Measurements from ENCODE around the gene TEP1. TPM values are rescaled to one million over a fixed set of nuclear protein-coding genes. Genes with fewer than 3 reads are reported as not detected.

Gene TEP1
- polyA plus RNA-seq, 3 donors = 2.3 to 78.9 (median 7.1) TPM

- Histone ChIP-seq H3K9ac (ENCODE audit: insufficient read depth, low read length, poor library complexity, severe bottlenecking) (no peak overlapping the region), H3K79me2 (ENCODE audit: insufficient read depth, low read length) (no peaks in the 10 kb centered on the region), H4K20me1 (ENCODE audit: insufficient read depth, low read length) (no peaks in the 10 kb centered on the region), H3K4me3 (replicated peaks in 1 of 3; ENCODE audit: low read depth in 2 of 3, low read length in 3 of 3) (no peak overlapping the region), H3K4me1 (ENCODE audit: control insufficient read depth in 1 of 2, insufficient read depth in 2 of 2, low read length in 2 of 2) (peaks cover 9 to 17% of the 10 kb centered on the region in 2 donors), H3K9me3 (replicated peaks in 1 of 2; ENCODE audit: control insufficient read depth in 1 of 2, insufficient read depth in 1 of 2, low read length in 2 of 2) (no peaks in the 10 kb centered on the region), H3K36me3 (replicated peaks in 1 of 2; ENCODE audit: control insufficient read depth in 1 of 2, insufficient read depth in 2 of 2, low read length in 2 of 2) (peaks cover 38 to 74% of the 10 kb centered on the region in 2 donors), H3K27ac (ENCODE audit: low read depth in 1 of 2, low read length in 2 of 2) (peak overlapping the region in 1 of 2 donors; percentile 16), H3K27me3 (ENCODE audit: control insufficient read depth in 2 of 2, insufficient read depth in 2 of 2, low read length in 2 of 2) (no peaks in the 10 kb centered on the region), H2AFZ (ENCODE audit: insufficient read depth, low read depth, low read length, poor library complexity, severe bottlenecking) (no peak overlapping the region), H3K4me2 (replicated peaks; ENCODE audit: extremely low read depth, low read length, poor library complexity, severe bottlenecking) (no peak overlapping the region)
- intact Hi-C loops (cut with micrococcal nuclease) = no loop called here
- Mint-ChIP-seq H3K9me3 (peaks cover 0 to 2% (median 0%) of the 10 kb centered on the region in 7 donors), H3K27ac (no peak overlapping the region), H3K27me3 (ENCODE audit: low read depth in 3 of 3) (no peaks in the 10 kb centered on the region), H3K36me3 (peaks cover 51 to 75% of the 10 kb centered on the region in 2 donors), H3K4me3 (no peak overlapping the region), H3K4me1 (peaks cover 17% of the 10 kb centered on the region)
- no peak for DNase-seq
- no CpG with 5 or more reads among the region's 3 CpGs for WGBS (ENCODE audit: insufficient coverage)
- no peak for TF ChIP-seq CTCF (IDR thresholded peaks at IDR 0.05)
These were observed 56.9 kb downstream of the TEP1 start for GRCh38 chr14:20356422-20356821.

- H3K9ac ChIP-seq (ENCODE audit: insufficient read depth, low read length, poor library complexity, severe bottlenecking) = no peak overlapping the region
- H2AFZ ChIP-seq (ENCODE audit: insufficient read depth, low read depth, low read length, poor library complexity, severe bottlenecking) = no peak overlapping the region
- no peak overlapping the region for H3K4me2 ChIP-seq (replicated peaks; ENCODE audit: extremely low read depth, low read length, poor library complexity, severe bottlenecking)
- peaks cover 0 to 3% (median 0%) of the 10 kb centered on the region in 3 donors for H3K27me3 Mint-ChIP-seq (ENCODE audit: low read depth in 3 of 3)
- no peak overlapping the region for H3K4me3 ChIP-seq (replicated peaks in 1 of 3; ENCODE audit: low read depth in 2 of 3, low read length in 3 of 3)
- H3K4me1 ChIP-seq (ENCODE audit: control insufficient read depth in 1 of 2, insufficient read depth in 2 of 2, low read length in 2 of 2) = no peaks in the 10 kb centered on the region
- intact Hi-C loops (cut with micrococcal nuclease) = no loop called here
- peaks cover 32 to 74% of the 10 kb centered on the region in 2 donors for H3K36me3 ChIP-seq (replicated peaks in 1 of 2; ENCODE audit: control insufficient read depth in 1 of 2, insufficient read depth in 2 of 2, low read length in 2 of 2)
- no peaks in the 10 kb centered on the region for H3K9me3 ChIP-seq (replicated peaks in 1 of 2; ENCODE audit: control insufficient read depth in 1 of 2, insufficient read depth in 1 of 2, low read length in 2 of 2)
- no peaks in the 10 kb centered on the region for H3K9me3 Mint-ChIP-seq
- no peaks in the 10 kb centered on the region for H3K79me2 ChIP-seq (ENCODE audit: insufficient read depth, low read length)
- no peak for TF ChIP-seq CTCF (IDR thresholded peaks at IDR 0.05)
- H3K27me3 ChIP-seq (ENCODE audit: control insufficient read depth in 2 of 2, insufficient read depth in 2 of 2, low read length in 2 of 2) = no peaks in the 10 kb centered on the region
- peak overlapping the region in 1 of 7 donors; percentile 2 for H3K27ac Mint-ChIP-seq
- H3K4me3 Mint-ChIP-seq = no peak overlapping the region
- H3K27ac ChIP-seq (ENCODE audit: low read depth in 1 of 2, low read length in 2 of 2) = no peak overlapping the region
- DNase-seq = no peak
- no peaks in the 10 kb centered on the region for H4K20me1 ChIP-seq (ENCODE audit: insufficient read depth, low read length)
- no peaks in the 10 kb centered on the region for H3K4me1 Mint-ChIP-seq
- peaks cover 55 to 74% of the 10 kb centered on the region in 2 donors for H3K36me3 Mint-ChIP-seq
These were observed 62.4 kb downstream of the TEP1 start for GRCh38 chr14:20350860-20351259.

Measured in CD14-positive monocyte (primary cell).